Stimulated activated CD8-positive, alpha-beta memory T cell treated with anti-CD3 and anti-CD28 coated beads, Interleukin-4, amount 100 ng/mL, for 24 hours (primary cell): ENCODE data around the gene OSBPL5.

Experiments
- DNase-seq: peaks from one replicate; pipeline ENCODE4 v3.0.0-alpha.2; 2020; ENCODE audit warnings: low read depth

Gene OSBPL5, protein sequence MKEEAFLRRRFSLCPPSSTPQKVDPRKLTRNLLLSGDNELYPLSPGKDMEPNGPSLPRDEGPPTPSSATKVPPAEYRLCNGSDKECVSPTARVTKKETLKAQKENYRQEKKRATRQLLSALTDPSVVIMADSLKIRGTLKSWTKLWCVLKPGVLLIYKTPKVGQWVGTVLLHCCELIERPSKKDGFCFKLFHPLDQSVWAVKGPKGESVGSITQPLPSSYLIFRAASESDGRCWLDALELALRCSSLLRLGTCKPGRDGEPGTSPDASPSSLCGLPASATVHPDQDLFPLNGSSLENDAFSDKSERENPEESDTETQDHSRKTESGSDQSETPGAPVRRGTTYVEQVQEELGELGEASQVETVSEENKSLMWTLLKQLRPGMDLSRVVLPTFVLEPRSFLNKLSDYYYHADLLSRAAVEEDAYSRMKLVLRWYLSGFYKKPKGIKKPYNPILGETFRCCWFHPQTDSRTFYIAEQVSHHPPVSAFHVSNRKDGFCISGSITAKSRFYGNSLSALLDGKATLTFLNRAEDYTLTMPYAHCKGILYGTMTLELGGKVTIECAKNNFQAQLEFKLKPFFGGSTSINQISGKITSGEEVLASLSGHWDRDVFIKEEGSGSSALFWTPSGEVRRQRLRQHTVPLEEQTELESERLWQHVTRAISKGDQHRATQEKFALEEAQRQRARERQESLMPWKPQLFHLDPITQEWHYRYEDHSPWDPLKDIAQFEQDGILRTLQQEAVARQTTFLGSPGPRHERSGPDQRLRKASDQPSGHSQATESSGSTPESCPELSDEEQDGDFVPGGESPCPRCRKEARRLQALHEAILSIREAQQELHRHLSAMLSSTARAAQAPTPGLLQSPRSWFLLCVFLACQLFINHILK

DNA sequence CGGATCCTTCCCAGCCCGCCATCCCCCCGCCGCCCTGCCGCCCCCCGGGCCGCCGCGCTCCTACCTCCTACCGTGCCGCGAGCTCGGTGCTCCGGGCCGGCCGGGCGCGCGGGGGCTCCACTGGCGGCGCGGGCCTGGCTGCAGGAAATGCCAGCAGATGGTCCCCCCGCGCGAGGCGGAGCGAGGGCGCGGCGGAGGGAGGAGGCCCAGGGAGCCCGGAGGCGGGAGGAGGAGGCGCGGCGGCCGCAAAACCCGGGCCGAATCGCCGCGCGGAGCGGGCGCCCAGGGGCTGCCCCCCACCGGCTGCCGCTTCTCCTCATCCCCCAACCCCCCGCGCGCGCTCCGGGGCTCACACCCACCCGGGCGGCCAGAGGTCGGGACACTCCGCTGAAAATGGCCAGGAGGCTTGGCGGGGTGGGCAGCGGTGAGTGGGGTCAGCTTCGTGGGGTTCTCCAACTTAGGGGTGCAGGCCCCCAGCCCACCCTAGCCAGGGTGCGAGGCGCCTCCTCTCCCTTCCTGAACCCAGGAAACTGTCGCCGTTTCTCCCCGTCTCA is at the start of gene OSBPL5:
Gene OSBPL5, minus strand, starts transcription at position 159 of the 554 bp plus-strand sequence. CDS start 36,162 bp downstream, outside the sequence.
- DNase-seq = peak; percentile 42

GRCh38 chr11:3214420-3214699 is 49.2 kb upstream of the OSBPL5 start:
- DNase-seq = no peak

DNA sequence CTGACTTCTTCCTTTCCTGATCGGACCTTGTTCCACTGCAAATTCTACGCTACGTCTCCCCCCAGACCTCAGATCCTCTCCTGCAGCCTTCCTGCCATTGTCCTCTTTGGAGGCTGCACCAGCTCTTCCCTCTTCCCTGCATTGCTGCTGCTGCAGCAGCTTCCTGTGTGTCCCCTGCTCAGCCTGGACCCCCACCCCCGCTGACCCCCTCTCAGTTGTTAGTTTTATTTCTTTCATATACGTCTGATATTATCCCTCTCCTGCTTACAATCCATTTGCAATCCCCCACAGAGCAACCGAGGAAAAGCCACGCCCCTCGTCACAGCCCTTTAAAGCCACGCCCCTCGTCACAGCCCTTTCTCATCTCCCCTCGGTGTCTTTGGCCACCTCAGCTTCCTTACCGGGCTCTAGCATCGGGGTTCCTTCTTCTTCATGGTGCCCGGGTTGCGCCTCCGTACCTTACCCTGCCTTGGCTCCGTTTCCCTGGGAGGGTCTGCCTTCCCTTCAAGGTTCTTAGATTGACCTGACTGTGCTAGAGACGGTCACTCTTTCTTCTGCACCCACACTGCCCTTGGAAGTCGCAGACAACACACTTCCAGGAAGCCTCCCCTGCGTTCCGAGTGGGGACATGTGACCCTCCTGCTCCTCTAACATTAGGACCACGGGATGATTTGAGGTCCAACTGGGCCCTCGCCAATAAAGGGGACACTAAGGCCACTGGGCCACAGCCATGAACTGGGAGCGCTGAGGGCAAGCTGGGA is 48.7 kb upstream of the OSBPL5 start:
- DNase-seq = no peak

DNA sequence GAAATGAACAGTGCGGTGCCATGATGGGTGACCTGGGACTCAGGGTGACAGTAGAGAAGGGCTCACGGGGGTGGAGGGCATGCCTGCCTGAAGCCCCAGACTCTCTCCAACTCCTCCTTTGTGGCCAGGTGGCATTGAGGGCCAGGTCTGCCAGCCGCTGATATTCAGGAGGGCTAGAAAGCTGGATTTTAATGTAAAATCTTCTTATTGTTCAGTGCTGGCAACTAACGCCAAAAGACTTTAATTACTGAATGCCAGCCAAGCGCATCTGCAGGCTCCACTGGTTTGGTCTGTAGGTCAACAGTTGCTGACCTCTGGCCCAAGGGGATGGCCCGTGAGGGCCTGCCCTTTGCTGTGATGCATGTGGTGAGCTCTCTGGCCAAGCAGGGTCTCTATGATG is 43.2 kb upstream of the OSBPL5 start:
- no peak for DNase-seq

DNA sequence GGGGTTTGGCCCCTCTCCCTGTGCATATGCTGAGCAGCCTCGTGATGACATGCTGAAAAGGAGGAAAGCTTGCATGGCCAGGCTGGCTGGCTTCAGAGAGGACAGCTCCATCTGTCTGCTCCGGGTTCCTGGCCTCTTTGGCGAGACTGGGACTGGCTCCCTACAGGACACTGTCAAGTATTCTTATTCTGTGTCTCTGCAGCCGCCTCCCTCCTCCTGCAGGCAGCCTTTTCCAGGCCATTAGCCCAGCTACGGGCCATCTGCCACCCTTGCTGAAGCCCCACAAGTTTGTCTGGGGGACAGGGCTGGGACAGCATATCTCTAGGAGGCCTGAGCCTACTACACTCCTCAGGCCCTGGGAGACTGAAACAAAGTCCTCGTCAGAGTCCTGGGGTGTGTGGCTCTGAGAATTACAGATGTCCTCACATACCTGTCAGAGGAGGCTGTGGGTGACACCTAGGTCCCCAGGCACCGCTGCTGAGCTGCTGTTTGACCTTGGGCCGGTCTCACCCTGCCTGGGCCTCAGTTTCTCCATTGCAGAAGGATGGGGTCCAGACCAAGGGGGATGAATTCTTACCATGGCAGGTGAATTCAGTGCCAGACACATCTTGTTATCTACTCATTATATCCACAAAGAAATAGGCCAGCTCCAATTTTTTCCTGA is 42.5 kb upstream of the OSBPL5 start:
- DNase-seq = no peak

DNA sequence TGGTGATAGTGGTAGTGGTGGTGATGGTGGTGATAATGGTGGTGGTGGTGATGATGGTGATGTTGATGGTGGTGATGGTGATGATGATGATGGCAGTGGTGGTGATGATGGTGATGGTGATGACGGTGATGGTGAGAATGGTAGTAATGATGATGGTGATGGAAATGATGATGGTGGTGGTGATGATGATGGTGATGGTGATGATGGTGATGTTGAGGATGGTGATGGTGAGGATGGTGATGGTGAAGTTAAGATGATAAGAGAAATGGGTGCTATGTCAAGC is 41.8 kb upstream of the OSBPL5 start:
- DNase-seq = no peak

DNA sequence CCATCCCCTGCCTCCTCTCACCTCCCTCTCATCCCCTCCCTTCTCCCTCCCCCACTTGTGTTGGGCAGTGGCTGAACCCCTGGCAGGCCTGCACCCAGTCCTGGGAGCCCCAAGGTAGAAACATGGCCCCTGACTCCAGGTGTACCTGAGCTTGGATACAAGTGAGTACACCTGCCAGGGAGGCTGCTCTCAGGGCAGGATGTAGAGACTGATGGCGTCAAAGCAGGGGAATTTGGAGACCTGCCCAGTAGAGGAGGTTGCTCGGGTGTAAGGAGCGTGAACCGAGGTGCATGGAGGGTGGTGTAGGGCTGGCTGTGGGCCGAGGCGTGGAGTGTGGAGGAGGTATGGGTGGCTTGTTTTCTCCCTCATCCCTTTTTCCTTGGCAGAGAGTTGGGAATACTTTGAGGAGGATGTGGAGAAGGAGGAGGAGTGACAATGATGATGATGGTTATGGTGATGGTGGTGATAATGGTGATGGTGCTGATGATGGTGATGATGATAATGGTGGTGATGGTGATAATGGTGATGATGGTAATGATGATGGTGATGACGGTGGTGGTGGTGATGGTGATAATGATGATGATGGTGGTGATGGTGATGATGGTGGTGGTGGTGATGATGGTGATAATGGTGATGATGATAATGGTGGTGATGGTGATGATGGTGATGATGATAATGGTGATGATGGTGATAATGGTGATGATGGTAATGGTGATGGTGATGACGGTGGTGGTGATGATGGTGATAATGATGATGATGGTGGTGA is 41.2 kb upstream of the OSBPL5 start:
- DNase-seq = no peak

DNA sequence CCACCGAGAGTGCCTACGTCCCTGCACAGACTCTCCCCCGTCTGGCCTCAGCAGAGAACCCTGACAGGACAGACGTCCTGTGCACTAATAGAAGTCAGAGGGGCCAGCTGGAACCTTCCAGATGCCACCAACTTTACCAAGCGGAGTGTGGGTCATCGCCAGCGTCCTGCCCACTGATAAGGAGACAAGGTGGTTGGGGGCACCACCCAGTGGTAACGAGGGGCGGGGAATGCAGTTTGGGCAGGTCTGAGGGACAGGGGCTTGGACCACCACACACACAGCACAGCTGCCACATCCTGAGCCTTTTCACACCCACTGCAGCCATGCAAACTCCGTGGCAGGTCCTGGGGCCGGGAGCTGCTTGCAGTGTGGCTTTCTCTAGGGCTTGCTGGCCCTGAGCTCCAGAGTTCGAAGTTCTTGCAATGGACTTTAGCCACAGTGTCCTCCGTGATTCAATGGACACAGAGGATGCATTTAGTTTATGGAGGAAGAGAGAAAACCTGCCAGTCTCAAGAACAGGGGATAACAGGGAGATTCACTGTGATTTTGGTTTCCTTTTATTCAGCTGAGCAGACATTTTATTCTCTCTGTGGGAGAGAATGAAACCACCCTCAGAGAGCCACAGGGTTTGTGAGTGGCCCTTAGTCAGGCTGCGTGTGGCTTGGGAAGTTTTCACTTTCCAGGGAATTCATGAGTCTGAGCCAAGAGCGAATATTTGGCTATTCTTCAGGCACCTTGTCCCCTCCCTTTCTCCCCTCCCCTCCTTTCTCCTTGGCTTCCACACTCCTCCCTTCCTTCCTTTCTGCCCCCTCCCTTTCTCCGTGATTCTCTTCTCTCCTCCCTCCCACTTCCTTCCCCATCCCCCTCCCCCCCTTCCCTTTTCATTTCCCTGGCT is 40.4 kb upstream of the OSBPL5 start:
- no peak for DNase-seq

- no peak for DNase-seq
Observed at GRCh38 chr11:3204141-3205015, 39.3 kb upstream of the OSBPL5 start.

- no peak for DNase-seq
Observed at GRCh38 chr11:3203221-3204043, 38.3 kb upstream of the OSBPL5 start.

DNA sequence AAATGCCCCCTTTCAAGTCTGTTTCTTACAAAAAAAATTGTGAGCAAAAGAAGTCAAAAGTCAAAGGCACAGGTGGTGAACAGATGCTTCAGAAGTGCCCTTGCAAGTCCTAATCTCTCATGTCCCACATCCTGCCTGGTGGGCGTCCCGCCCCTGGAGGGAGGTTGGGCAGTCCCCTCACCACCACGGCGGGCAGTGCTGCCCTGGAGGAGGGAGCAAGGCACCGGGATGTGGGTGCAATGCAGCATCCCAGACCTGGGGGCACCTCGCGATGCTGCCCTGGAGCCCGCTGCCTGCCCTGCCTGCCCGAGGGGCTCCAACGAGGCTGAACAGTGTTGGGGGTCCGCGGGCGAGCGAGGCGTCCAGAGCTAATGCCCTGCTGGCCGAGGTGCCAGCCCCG is 37.6 kb upstream of the OSBPL5 start:
- peak; percentile 9 for DNase-seq

- no peak for DNase-seq
Observed at GRCh38 chr11:3202305-3202704, 37.2 kb upstream of the OSBPL5 start.

GRCh38 chr11:3201677-3202181 is 36.6 kb upstream of the OSBPL5 start:
- no peak for DNase-seq

DNA sequence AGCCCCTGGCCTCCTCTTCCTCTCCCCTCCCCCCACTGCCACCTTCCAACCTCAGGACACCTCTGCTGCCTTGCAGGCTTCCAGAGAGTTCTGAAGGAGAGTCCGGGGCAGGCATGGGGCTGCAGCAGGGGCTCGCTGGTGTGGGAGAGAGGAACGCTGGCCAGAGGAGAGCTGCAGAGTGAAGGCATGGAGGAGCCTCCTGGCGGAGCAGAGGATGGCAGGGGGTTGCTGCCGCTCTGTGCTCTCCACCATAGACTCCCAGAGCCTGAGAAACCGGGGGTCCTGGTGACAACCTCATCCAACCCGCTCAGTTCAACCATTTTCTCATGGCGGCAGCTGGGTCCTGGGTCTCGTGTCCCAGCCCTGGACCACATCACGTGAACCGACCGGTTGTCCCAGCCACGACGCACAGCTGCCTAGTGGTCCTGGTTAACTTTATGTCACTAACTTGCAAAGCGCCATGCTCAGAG is 36.0 kb upstream of the OSBPL5 start:
- DNase-seq = no peak

GRCh38 chr11:3200388-3201111 is 35.4 kb upstream of the OSBPL5 start:
- DNase-seq = no peak

GRCh38 chr11:3199537-3200295 is 34.6 kb upstream of the OSBPL5 start:
- no peak for DNase-seq
